Fibroblast of skin of back (primary cell): ENCODE results near the gene STON2.

Source experiments
- DNase-seq: peaks from one replicate; pipeline ENCODE4 v3.0.0-alpha.2; 2013

STON2 gene

GRCh38 chr14:81295958-81296923 lies 103.9 kb downstream of the STON2 start:
- no peak for DNase-seq

- DNase-seq = no peak
These were observed 110.6 kb downstream of the STON2 start for GRCh38 chr14:81289516-81289915.

GRCh38 chr14:81286574-81287370 lies 113.4 kb downstream of the STON2 start:
- DNase-seq = no peak

- no peak for DNase-seq
These were observed 114.9 kb downstream of the STON2 start for GRCh38 chr14:81285245-81285644.

- no peak for DNase-seq
These were observed 118.8 kb downstream of the STON2 start for GRCh38 chr14:81281332-81281731.

- no peak for DNase-seq
These were observed 119.9 kb downstream of the STON2 start for GRCh38 chr14:81280136-81280791.

GRCh38 chr14:81277096-81277495 lies 123.0 kb downstream of the STON2 start:
- DNase-seq = no peak

GRCh38 chr14:81276073-81277069 lies 123.8 kb downstream of the STON2 start:
- DNase-seq = no peak

- DNase-seq = no peak
These were observed 124.6 kb downstream of the STON2 start for GRCh38 chr14:81275305-81276072.

GRCh38 chr14:81273961-81274575 lies 126.1 kb downstream of the STON2 start:
- DNase-seq = no peak

GRCh38 chr14:81273521-81273920 lies 126.6 kb downstream of the STON2 start:
- DNase-seq = no peak

GRCh38 chr14:81272317-81272716 lies 127.8 kb downstream of the STON2 start:
- DNase-seq = no peak

- no peak for DNase-seq
These were observed 130.1 kb downstream of the STON2 start for GRCh38 chr14:81269979-81270375.

GRCh38 chr14:81269100-81269978 lies 130.8 kb downstream of the STON2 start:
- peak; percentile 61 for DNase-seq

GRCh38 chr14:81268016-81268416 lies 132.1 kb downstream of the STON2 start:
- peak; percentile 7 for DNase-seq

- no peak for DNase-seq
These were observed 134.4 kb downstream of the STON2 start for GRCh38 chr14:81265636-81266169.

- DNase-seq = no peak
These were observed 135.5 kb downstream of the STON2 start for GRCh38 chr14:81264671-81265070.

GRCh38 chr14:81263777-81264410 lies 136.2 kb downstream of the STON2 start:
- DNase-seq = no peak

GRCh38 chr14:81261176-81261575 lies 138.9 kb downstream of the STON2 start:
- peak; percentile 7 for DNase-seq
